Testis (tissue), 3 donors: ENCODE measurements around the gene FGGY. TPM values are rescaled to one million over a fixed set of nuclear protein-coding genes. Genes with fewer than 3 reads are reported as not detected.

Experiments
- DNase-seq: peaks from one replicate; pipeline ENCODE4 v3.0.0-alpha.2; 2019
- H3K27ac ChIP-seq, 2 donors: fragments of 200-600 bp; sonication (generic); one replicate each; pipeline ENCODE4 v1.5.1; 2019
- H3K27me3 ChIP-seq: fragments of 200-600 bp; sonication (generic); one replicate; pipeline ENCODE4 v1.5.1; 2019
- H3K36me3 ChIP-seq: fragments of 200-600 bp; sonication (generic); one replicate; pipeline ENCODE4 v1.5.1; 2017; ENCODE audit warnings: low read depth; ENCODE audit errors: missing control alignments
- H3K4me1 ChIP-seq: fragments of 200-600 bp; sonication (generic); one replicate; pipeline ENCODE4 v1.5.1; 2019
- H3K4me3 ChIP-seq, 2 donors: fragments of 200-600 bp; sonication (generic); one replicate each; pipeline ENCODE4 v1.5.1; 2017 to 2019
- H3K9me3 ChIP-seq: fragments of 200-600 bp; sonication (generic); one replicate; pipeline ENCODE4 v1.5.1; 2017
- CTCF ChIP-seq, 3 experiments: fragments of 450-650 bp in 2 of 3; fragments of 200-600 bp in 1 of 3; sonication (generic) in 1 of 3; IDR thresholded peaks; one replicate each; pipeline ENCODE4 v1.5.1; 2016 to 2019; ENCODE audit warnings: antibody characterized with exemption in 3 of 3, mild to moderate bottlenecking in 2 of 3, moderate library complexity in 1 of 3
- POLR2A ChIP-seq: fragments of 450-650 bp; IDR thresholded peaks from one replicate; pipeline ENCODE4 v1.6.1; 2017; ENCODE audit warnings: antibody characterized with exemption, mild to moderate bottlenecking, moderate library complexity
- WGBS, 2 donors: methylation state at CpG; one replicate each; pipeline ENCODE4 v1.1.5; 2018; 5-methylcytosine and 5-hydroxymethylcytosine counted together
- intact Hi-C: fragments of 100-400 bp; cut with DNase I; formaldehyde crosslinking; loops from one replicate; pipeline ENCODE4 v1.15.1; 2023; ENCODE audit warnings: low total_unique reads
- polyA plus RNA-seq: library from polyadenylated mRNA; stranded (reverse); fragments of 350-450 nt; fragmentation: Illumina TruSeq; extraction: RNeasy Lipid Tissue Mini Kit (QIAGEN cat#74804); gene quantifications from one replicate; pipeline ENCODE4 v1.2.3, GENCODE V29; 2014; ENCODE audit warnings: low read depth, low replicate concordance; ENCODE audit not compliant: insufficient read depth
- total RNA-seq, 2 donors: library from RNA; depleted of rRNA; stranded (reverse); fragments of >200 nt; gene quantifications; one replicate each; pipeline ENCODE4 v1.2.3, GENCODE V29; 2016

FGGY gene
- total and polyA plus RNA-seq, 3 donors from 2014 or later, result 14.6 to 32.8 (median 32.3) TPM

- H3K27ac ChIP-seq, result peak overlapping the region; percentile 60 to 68
- no peak for DNase-seq
These were observed 374.4 kb downstream of the FGGY start for GRCh38 chr1:59671066-59671952.

GRCh38 chr1:59671953-59672305, 375.0 kb downstream of the FGGY start:
- Histone ChIP-seq H3K36me3 (no peaks in the 10 kb centered on the region), H3K4me1 (peaks cover 28% of the 10 kb centered on the region), H3K27me3 (no peaks in the 10 kb centered on the region), H3K9me3 (no peaks in the 10 kb centered on the region), H3K27ac (no peak overlapping the region), H3K4me3 (no peak overlapping the region)
- no peak for DNase-seq
- intact Hi-C loops, result no loop called here
- 94% methylated on average over 4 of the region's 4 CpGs for WGBS, 2 donors
- no peak for TF ChIP-seq POLR2A
- TF ChIP-seq CTCF (IDR thresholded peaks at IDR 0.05), result no peak

More at GRCh38 chr1:59671066-59671952, 374.4 kb downstream of the FGGY start:
- H3K27me3 ChIP-seq, result no peaks in the 10 kb centered on the region
- 89 to 93% methylated on average over 5 of the region's 5 CpGs for WGBS, 2 donors
- no peaks in the 10 kb centered on the region for H3K9me3 ChIP-seq
- TF ChIP-seq POLR2A (no peak), CTCF (IDR thresholded peaks at IDR 0.05) (no peak)
- peaks cover 28% of the 10 kb centered on the region for H3K4me1 ChIP-seq
- intact Hi-C loops, result no loop called here
- H3K4me3 ChIP-seq, result no peak overlapping the region
- H3K36me3 ChIP-seq, result no peaks in the 10 kb centered on the region

DNA sequence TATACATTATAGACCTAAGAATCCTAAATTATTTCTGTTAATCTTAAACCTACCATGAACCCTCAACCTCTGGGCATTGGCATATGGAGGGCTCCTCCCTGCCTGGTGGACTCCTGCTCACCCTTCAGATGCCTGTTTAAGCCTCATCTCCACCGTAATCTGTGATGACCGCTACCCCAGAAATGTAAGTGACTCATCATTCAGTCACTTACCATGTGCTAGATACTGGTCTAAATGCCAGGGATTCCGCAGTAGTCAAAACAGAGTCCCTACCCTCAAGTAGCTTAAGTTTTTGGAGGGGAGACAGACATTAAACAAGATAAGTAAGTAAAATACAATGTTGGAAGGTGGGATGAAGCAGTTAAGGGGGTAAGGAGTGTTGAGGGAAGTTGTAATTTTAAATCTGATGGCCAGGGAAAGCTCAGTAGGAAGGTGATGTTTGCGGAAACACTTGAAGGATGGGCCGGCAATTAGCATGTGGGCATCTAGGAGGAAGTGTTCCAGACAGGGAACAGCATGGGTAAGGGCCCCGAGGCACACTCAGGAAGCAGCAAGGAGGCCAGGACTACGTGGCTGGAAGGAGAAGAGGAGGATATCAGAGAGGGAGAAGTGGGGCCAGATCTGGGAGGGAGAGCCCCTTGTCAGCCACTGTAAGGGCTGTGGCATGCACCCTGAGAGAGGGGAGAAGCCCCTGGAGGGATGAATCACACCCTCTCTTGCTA, 376.1 kb downstream of the FGGY start:
- Histone ChIP-seq H3K27me3 (no peaks in the 10 kb centered on the region), H3K27ac (no peak overlapping the region), H3K4me1 (peaks cover 32% of the 10 kb centered on the region), H3K4me3 (no peak overlapping the region), H3K36me3 (no peaks in the 10 kb centered on the region), H3K9me3 (no peaks in the 10 kb centered on the region)
- intact Hi-C loops, result no loop called here
- no peak for TF ChIP-seq CTCF (IDR thresholded peaks at IDR 0.05)
- TF ChIP-seq POLR2A, result no peak
- no peak for DNase-seq
- 83 to 88% methylated on average over 7 of the region's 7 CpGs for WGBS, 2 donors

- TF ChIP-seq CTCF (IDR thresholded peaks at IDR 0.05) (no peak), POLR2A (no peak)
- no peaks in the 10 kb centered on the region for H3K36me3 ChIP-seq
- peaks cover 38% of the 10 kb centered on the region for H3K4me1 ChIP-seq
- H3K4me3 ChIP-seq, result no peak overlapping the region
- WGBS, 2 donors, result 64 to 66% methylated on average over 16 of the region's 16 CpGs
- no peak for DNase-seq
- intact Hi-C loops, result no loop called here
- no peaks in the 10 kb centered on the region for H3K9me3 ChIP-seq
- peak overlapping the region; percentile 34 to 77 for H3K27ac ChIP-seq
- H3K27me3 ChIP-seq, result no peaks in the 10 kb centered on the region
These were observed 376.9 kb downstream of the FGGY start for GRCh38 chr1:59673573-59674450.
